ENCODE data around the gene BRSK2.
"Not testable (repeated sequence)": the region's sequence is repeated elsewhere in the genome, so short reads cannot be mapped to it uniquely, and the experiment has no call there.

BRSK2 gene

GRCh38 chr11:1501421-1502167, 111.9 kb downstream of the BRSK2 start:
- DNase-seq (ENCODE audit: low spot score): no peak

- no peak for DNase-seq (ENCODE audit: low spot score)
These were observed 112.6 kb downstream of the BRSK2 start for GRCh38 chr11:1502168-1502953.

- no peak for DNase-seq (ENCODE audit: low spot score)
These were observed 113.4 kb downstream of the BRSK2 start for GRCh38 chr11:1502954-1503707.

- DNase-seq (ENCODE audit: low spot score): no peak
These were observed 114.0 kb downstream of the BRSK2 start for GRCh38 chr11:1503708-1504104.

GRCh38 chr11:1504138-1504537, 114.4 kb downstream of the BRSK2 start:
- DNase-seq (ENCODE audit: low spot score): no peak

GRCh38 chr11:1504581-1505290, 115.0 kb downstream of the BRSK2 start:
- no peak for DNase-seq (ENCODE audit: low spot score)

GRCh38 chr11:1505480-1505879, 115.7 kb downstream of the BRSK2 start:
- DNase-seq (ENCODE audit: low spot score): no peak

GRCh38 chr11:1506981-1507380, 117.2 kb downstream of the BRSK2 start:
- DNase-seq (ENCODE audit: low spot score): no peak

GRCh38 chr11:1507381-1508140, 117.8 kb downstream of the BRSK2 start:
- no peak for DNase-seq (ENCODE audit: low spot score)

- no peak for DNase-seq (ENCODE audit: low spot score)
These were observed 118.8 kb downstream of the BRSK2 start for GRCh38 chr11:1508491-1508891.

- no peak for DNase-seq (ENCODE audit: low spot score)
These were observed 119.3 kb downstream of the BRSK2 start for GRCh38 chr11:1508986-1509385.

GRCh38 chr11:1509626-1510255, 120.0 kb downstream of the BRSK2 start:
- no peak for DNase-seq (ENCODE audit: low spot score)

GRCh38 chr11:1510351-1510750, 120.6 kb downstream of the BRSK2 start:
- DNase-seq (ENCODE audit: low spot score): not testable (repeated sequence)

GRCh38 chr11:1510928-1511327, 121.2 kb downstream of the BRSK2 start:
- peak; percentile 47 for DNase-seq (ENCODE audit: low spot score)

GRCh38 chr11:1511937-1512496, 122.3 kb downstream of the BRSK2 start:
- no peak for DNase-seq (ENCODE audit: low spot score)
